ENCODE measurements around the gene DNM2.
"Not testable (repeated sequence)": the region's sequence is repeated elsewhere in the genome, so short reads cannot be mapped to it uniquely, and the experiment has no call there.

The DNM2 gene

GRCh38 chr19:10838377-10838776 lies 120.5 kb downstream of the DNM2 start:
- no peak for DNase-seq (ENCODE audit: low read depth)

DNA sequence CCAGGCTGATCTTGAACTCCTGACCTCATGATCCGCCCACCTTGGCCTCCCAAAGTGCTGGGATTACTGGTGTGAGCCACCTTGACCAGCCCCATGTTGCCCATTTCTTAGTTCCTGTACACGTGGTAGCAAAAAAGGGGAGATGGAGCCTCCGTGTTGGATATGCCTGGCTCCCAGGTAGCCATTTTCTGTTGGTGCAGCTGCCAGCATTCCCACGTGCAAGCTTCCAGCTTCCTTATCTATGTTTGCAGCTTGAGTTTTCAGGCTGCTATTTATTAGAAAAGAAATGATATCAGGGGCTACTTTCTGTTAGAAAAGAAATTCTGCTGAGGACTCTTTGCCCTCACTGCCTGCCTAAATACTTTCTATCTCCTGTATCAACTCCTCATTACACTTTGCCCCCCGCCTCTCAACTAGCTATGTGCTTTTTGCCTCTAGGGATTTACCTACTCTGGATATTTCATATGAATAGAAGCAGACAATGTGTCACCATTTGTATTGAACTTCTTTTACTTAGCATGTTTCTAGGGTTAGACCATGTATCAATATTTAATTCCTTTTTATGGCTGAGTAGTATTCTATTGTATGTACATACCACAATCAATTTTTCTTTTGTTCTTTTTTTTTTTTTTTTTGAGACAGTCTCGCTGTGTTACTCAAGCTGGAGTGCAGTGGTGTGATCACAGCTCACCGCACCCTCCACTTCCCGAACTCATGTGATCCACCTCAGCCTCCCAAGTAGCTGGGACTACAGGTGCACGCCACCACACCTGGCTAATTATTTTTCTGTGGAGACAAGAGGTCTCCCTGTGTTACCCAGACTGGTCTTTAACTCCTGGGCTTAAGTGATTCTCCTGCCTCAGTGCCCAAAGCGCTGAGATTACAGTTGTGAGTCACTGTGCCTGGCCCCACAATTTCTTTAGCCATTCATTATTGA lies 121.5 kb downstream of the DNM2 start:
- no peak for DNase-seq (ENCODE audit: low read depth)

- DNase-seq (ENCODE audit: low read depth) = no peak
These were observed 124.9 kb downstream of the DNM2 start for GRCh38 chr19:10842788-10843187.

DNA sequence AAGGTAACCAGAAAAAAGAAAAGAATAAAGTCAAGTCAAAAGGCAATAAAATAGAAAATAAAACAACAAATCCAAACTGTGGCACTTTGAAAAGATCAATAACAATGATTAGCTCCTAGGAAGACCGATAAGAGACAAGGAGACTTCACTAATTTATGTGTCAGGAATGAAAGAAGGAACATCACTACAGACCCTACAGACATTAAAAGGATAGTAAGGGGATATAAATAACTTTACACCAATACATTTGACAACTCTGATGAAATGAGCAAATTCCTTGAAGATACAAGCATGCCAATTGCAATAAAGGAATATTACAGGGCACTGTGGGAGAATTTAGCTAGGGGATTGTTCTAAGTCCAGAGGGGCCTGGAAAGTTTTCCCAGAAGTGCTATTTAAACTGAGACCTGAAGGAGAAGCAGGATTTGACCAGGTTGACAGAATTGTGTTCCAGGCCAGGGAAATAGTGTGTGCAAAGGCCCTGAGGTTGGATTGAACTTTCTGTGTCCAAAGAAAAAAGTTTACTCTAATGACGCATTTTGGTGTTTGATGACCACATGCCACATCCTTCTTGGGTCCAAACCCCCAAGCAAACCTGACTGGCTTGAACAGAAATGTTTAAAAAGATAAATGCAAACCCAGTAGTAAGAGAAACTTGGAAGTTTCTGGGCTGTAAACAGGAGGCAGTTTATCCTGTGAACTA lies 128.8 kb downstream of the DNM2 start:
- no peak for DNase-seq (ENCODE audit: low read depth)

DNA sequence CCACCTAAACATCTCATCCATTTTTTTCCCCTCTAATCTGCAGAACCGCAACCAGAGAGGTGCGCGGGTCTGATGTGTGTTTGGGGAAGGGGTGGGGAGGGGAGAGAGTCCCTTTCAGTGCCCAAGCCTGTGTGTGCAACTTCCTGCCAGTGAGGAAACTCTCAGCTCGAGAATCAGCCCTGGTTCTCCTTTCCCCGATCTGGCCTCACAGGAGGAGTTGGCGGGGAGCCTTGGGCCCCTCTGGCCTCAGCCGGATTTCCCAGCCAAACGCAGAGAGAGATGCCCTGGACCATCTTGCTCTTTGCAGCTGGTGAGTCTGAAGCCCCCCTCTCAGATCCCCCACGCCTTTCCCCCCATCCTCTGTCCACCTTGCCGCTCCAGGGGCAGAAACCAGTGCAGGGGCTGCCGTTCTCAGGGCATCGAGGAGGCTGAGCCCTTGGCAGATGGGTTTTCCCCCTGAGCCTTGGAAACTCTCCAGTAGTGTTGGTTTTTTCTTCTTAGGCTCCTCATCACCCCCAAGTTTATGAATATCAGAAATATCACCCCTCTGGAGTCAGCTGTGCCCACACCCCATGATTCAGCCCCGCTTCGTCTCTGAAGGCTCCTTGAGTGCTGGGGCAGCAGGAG lies 130.5 kb downstream of the DNM2 start, which contains the start of gene C19orf38:
Gene C19orf38 (plus strand): TSS at position 186 of the 627 bp plus-strand sequence. CDS start 94 bp downstream, at position 280.
- DNase-seq (ENCODE audit: low read depth) = no peak

GRCh38 chr19:10850631-10851030 lies 132.8 kb downstream of the DNM2 start:
- DNase-seq (ENCODE audit: low read depth) = no peak

GRCh38 chr19:10852098-10852800 lies 134.4 kb downstream of the DNM2 start:
- DNase-seq (ENCODE audit: low read depth) = no peak

- no peak for DNase-seq (ENCODE audit: low read depth)
These were observed 135.1 kb downstream of the DNM2 start for GRCh38 chr19:10852941-10853340.

DNA sequence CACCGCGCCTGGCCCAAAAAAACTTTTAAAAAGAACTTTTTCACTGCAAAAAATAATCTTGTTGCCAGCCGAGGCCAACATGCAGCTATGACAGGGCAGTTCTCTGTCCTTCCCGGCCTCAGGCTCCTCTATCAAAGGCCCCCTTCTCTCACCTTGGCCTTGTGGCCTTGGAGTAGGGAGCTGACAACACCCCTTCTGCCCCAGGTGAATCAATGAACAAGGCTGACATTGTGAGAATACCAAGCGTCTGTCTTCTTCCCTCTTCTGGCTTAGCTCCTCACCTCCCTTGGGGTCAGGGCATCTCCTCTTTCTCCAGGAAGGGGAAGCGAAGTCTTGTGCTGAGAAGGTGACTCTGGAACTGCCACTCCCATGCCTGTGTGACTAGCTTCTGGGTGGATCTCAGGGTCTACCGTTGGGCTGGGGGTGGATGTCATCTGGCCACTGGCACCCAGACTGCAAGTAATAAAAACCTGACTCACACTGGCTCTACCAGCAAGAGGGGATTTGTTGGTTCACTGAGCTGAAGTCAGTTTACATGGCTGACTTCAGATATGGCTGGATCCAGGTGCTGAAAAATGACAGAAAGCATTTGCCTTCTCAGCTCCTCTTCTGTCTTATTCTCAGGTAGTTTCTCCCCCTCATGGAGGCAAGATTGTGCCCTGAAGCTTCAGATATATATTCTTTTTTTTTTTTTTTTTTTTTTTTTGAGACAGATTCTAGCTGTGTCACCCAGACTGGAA lies 136.6 kb downstream of the DNM2 start:
- DNase-seq (ENCODE audit: low read depth) = no peak

- peak; percentile 34 for DNase-seq (ENCODE audit: low read depth)
These were observed 138.1 kb downstream of the DNM2 start for GRCh38 chr19:10855879-10856522.

DNA sequence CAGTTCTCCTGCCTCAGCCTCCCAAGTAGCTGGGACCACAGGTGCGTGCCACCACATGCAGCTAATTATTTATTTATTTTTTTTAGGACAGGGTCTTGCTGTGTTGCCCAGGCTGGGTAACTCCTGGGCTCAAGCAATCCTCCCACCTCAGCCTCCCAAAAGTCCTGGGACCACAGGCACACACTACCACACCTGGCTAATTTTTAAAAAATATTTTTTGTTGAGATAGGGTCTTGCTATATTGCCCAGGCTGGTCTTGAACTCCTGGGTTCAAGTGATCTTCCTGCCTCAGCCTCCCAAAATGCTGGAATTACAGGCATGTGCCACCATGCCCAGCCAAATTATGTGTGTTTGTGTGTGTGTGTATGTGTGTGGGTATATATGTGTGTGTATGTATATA lies 139.0 kb downstream of the DNM2 start:
- not testable (repeated sequence) for DNase-seq (ENCODE audit: low read depth)

DNA sequence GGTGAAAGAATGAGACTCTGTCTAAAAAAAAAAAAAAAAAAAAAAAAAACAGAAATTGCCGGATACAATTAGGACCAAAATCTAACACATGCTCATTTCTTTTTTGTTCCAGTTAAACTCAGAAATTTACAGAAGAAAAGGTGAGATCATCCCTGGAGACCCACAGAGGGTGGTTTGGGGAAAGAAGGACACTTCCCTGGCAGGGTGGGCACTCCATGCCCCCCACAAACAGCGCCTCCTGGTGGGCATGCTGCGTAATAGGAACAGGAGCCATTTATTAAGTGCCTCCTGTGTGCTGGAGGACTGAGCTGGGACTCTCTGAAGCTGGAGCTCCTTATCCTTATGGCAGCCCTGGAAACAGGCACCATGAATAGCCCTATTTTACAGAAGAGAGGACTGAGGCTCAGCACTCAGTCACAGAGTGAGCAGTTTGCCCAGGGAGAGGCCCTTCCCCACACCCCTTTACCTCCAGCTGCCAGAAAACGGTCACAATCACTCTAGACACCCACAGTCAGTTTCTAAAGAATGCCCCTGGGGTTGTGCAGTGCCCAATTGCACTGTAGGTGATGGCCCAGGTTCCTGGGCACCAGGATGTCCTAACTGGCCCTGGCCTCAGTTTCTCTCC lies 140.4 kb downstream of the DNM2 start:
- peak; percentile 37 for DNase-seq (ENCODE audit: low read depth)

DNA sequence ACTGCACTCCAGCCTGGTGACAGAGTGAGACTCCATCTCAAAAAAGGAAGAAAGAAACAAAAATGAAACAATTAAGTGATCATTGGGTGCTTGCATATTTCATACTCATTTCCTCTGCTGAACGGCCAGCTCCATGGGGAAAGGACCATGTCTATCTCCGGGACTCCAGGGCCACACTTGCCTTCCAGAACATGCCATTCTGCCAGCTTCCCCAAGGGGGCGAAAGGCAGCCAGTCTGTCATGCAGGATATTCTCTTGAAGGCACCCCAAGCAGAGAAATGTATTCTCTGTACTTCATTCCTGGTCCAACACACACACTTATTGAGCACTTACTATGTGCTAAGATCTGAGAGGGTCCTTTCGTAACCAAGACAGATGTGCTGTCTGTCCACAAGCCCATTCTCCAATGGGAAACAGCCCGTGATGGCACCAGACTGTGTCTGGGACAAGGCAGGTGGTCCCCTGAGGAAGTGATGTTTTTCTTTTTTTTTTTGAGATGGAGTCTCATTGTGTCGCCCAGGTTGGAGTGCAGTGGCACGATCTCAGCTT lies 143.3 kb downstream of the DNM2 start:
- no peak for DNase-seq (ENCODE audit: low read depth)

DNA sequence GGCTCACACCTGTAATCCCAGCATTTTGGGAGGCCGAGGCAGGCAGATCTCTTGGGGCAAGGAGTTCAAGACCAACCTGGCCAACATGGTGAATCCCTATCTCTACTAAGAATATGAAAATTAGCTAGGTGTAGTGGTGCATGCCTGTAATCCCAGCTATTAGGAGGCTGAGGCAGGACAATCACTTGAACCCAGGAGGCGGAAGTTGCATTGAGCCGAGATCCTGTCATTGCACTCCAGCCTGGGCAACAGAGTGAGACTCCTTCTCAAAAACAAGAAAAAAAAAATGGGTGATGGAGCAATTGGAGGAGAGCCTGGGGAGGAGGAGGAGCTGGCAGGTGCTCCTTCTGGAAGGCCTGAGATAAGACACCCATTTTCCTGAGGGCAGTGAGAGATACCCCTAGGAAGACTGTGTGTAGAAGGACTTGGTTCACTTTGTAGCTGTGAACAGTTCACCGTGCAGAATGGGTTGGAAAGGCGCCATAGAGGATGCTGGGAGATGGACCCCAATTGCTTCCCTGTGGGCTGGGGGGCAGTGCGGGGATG lies 144.8 kb downstream of the DNM2 start:
- no peak for DNase-seq (ENCODE audit: low read depth)

GRCh38 chr19:10863107-10863717 lies 145.3 kb downstream of the DNM2 start:
- no peak for DNase-seq (ENCODE audit: low read depth)

GRCh38 chr19:10864538-10864899 lies 146.6 kb downstream of the DNM2 start:
- peak; percentile 79 for DNase-seq (ENCODE audit: low read depth)

DNA sequence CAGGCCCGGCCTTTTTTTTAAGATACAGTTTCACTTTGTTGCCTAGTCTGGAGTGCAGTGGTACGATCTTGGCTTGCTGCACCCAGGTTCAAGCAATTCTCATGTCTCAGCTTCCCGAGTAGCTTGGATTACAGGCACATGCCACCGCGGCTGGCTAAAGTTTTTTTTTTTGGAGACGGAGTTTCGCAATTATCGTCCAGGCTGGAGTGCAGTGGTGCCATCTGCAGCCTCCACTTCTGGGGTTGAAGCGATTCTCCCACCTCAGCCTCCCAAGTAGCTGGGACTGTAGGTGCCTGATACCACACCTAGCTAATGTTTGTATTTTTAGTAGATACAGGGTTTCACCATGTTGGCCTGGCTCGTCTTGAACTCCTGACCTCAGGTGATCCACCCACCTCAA lies 148.6 kb downstream of the DNM2 start:
- DNase-seq (ENCODE audit: low read depth) = no peak

GRCh38 chr19:10868872-10869547 lies 151.1 kb downstream of the DNM2 start:
- no peak for DNase-seq (ENCODE audit: low read depth)

DNA sequence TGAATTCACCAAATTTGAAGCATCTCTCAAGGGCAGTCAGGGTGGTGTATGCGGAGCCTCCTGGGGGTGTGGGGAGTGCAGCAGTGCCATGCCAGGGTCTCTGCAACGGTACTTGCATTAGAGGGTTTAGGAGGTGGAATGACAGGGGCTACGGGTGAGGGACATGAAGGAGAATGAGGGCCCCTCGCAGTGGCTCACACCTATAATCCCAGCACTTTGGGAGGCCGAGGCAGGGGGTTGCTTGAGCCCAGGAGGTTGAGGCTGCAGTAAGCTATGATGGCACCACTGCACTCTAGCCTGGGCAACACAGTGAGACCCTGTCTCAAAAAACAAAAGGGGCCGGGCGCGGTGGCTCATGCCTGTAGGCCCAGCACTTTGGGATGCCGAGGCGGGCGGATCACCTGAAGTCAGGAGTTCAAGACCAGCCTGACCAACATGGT lies 152.0 kb downstream of the DNM2 start:
- DNase-seq (ENCODE audit: low read depth) = not testable (repeated sequence)
